Ishikawa (cell line): ENCODE data around the gene LPAR3.

Experiments
- CEBPB ChIP-seq: IDR thresholded peaks from 2 replicates; pipeline ENCODE4 v1.6.1; 2012
- CREB1 ChIP-seq: IDR thresholded peaks from 2 replicates; pipeline ENCODE4 v1.6.1; 2012; ENCODE audit warnings: low read depth
- EGR1 ChIP-seq: IDR thresholded peaks from 2 replicates; pipeline ENCODE4 v1.6.1; 2012
- EP300 ChIP-seq: IDR thresholded peaks from 2 replicates; pipeline ENCODE4 v1.6.1; 2012; ENCODE audit warnings: borderline replicate concordance
- FOXM1 ChIP-seq: IDR thresholded peaks from 2 replicates; pipeline ENCODE4 v1.6.1; 2012; ENCODE audit warnings: low read depth, borderline replicate concordance
- MAX ChIP-seq: IDR thresholded peaks from 2 replicates; pipeline ENCODE4 v1.6.1; 2012
- NFIC ChIP-seq: IDR thresholded peaks from 2 replicates; pipeline ENCODE4 v1.6.1; 2012
- RAD21 ChIP-seq: IDR thresholded peaks from 2 replicates; pipeline ENCODE4 v1.6.1; 2012; ENCODE audit warnings: low read depth
- REST ChIP-seq: IDR thresholded peaks from 2 replicates; pipeline ENCODE4 v1.6.1; 2012; ENCODE audit warnings: low read depth, mild to moderate bottlenecking
- TAF1 ChIP-seq: IDR thresholded peaks from 2 replicates; pipeline ENCODE4 v1.6.1; 2012; ENCODE audit warnings: low read depth, mild to moderate bottlenecking
- TCF12 ChIP-seq: IDR thresholded peaks from 2 replicates; pipeline ENCODE4 v1.6.1; 2012; ENCODE audit warnings: low read depth
- TEAD4 ChIP-seq: IDR thresholded peaks from 2 replicates; pipeline ENCODE4 v1.6.1; 2012
- USF1 ChIP-seq: IDR thresholded peaks from 2 replicates; pipeline ENCODE4 v1.6.1; 2012
- YY1 ChIP-seq: IDR thresholded peaks from 2 replicates; pipeline ENCODE4 v1.6.1; 2012; ENCODE audit warnings: low read depth
- ZBTB7A ChIP-seq: IDR thresholded peaks from 2 replicates; pipeline ENCODE4 v1.6.1; 2012; ENCODE audit warnings: low read depth

LPAR3 gene

GRCh38 chr1:84836145-84836544 lies 56.9 kb downstream of the LPAR3 start:
- TF ChIP-seq MAX (no peak), REST (no peak), TCF12 (no peak), EGR1 (no peak), EP300 (no peak), CREB1 (no peak), TAF1 (no peak)

- TF ChIP-seq NFIC: no peak
- no peak for TF ChIP-seq USF1
- TF ChIP-seq YY1: no peak
Measured at GRCh38 chr1:84835169-84835568, 57.8 kb downstream of the LPAR3 start.

- TF ChIP-seq TCF12: no peak
- TF ChIP-seq CEBPB: no peak
- TF ChIP-seq TEAD4: no peak
- no peak for TF ChIP-seq MAX
- TF ChIP-seq ZBTB7A: no peak
- TF ChIP-seq EGR1: no peak
- TF ChIP-seq CREB1: no peak
- no peak for TF ChIP-seq TAF1
- no peak for TF ChIP-seq NFIC
- TF ChIP-seq EP300: no peak
- no peak for TF ChIP-seq USF1
- TF ChIP-seq YY1: no peak
- no peak for TF ChIP-seq RAD21
- no peak for TF ChIP-seq REST
- TF ChIP-seq FOXM1: no peak
Measured at GRCh38 chr1:84834419-84835064, 58.5 kb downstream of the LPAR3 start.

GRCh38 chr1:84833194-84833593 lies 59.8 kb downstream of the LPAR3 start:
- TF ChIP-seq EP300 (no peak), CREB1 (no peak), REST (no peak), NFIC (no peak), RAD21 (no peak), TCF12 (no peak), YY1 (no peak), EGR1 (no peak), FOXM1 (no peak), ZBTB7A (no peak), USF1 (no peak)

- TF ChIP-seq CREB1 (no peak), RAD21 (no peak), TAF1 (no peak), YY1 (no peak), TEAD4 (no peak), USF1 (no peak), NFIC (no peak), FOXM1 (no peak), EGR1 (no peak), REST (no peak), TCF12 (no peak), EP300 (no peak), CEBPB (no peak), MAX (no peak), ZBTB7A (no peak)
Measured at GRCh38 chr1:84830136-84830535, 62.9 kb downstream of the LPAR3 start.
